ENCODE results near the gene RAPGEF5. TPM values are rescaled to one million over a fixed set of nuclear protein-coding genes. Genes with fewer than 3 reads are reported as not detected.

Gene RAPGEF5
- total RNA-seq, 1 donor from 2014 or later: 1.1 TPM

- peaks cover 3% of the 10 kb centered on the region for H3K27me3 ChIP-seq (ENCODE audit: control insufficient read depth, insufficient read depth, low read length)
- H3K36me3 ChIP-seq (ENCODE audit: control insufficient read depth, insufficient read depth, low read length): no peaks in the 10 kb centered on the region
- H3K4me3 ChIP-seq (ENCODE audit: low read depth, low read length): no peak overlapping the region
- no peak for TF ChIP-seq CTCF (IDR thresholded peaks at IDR 0.05; ENCODE audit: insufficient read depth, low read length, poor library complexity, severe bottlenecking)
- no peak for DNase-seq (ENCODE audit: low read depth)
Measured at GRCh38 chr7:22074897-22075296, 282.1 kb downstream of the RAPGEF5 start.

Other genes starting within 250 kb of the RAPGEF5 start
- gene STEAP1B, start 143.0 kb upstream of the RAPGEF5 start, total RNA-seq: not detected in 2 replicates